Panc1 (cell line): ENCODE data around the gene APEX2. TPM values are rescaled to one million over a fixed set of nuclear protein-coding genes. Genes with fewer than 3 reads are reported as not detected.

Experiments
- ATAC-seq: fragments of 200-7000 bp; cut with Tn5 transposase; 2 replicates; pipeline ENCODE4 v1.9.1; 2020; ENCODE audit warnings: mild to moderate bottlenecking, moderate library complexity
- BruUV-seq: library from RNA; stranded (reverse); fragments of 400-500 nt; replicated peaks from 2 replicates; lab custom pipeline; 2021; lab: Mats Ljungman, UMichigan
- CTCF ChIA-PET: fragments of 300-600 bp; sonication (Branson Sonifier 250); formaldehyde crosslinking; loops from one replicate; lab custom pipeline; 2022; ENCODE audit warnings: antibody characterized with exemption; lab: Charles Lee
- POLR2A ChIA-PET: fragments of 300-600 bp; sonication (Branson Sonifier 250); formaldehyde crosslinking; loops from one replicate; lab custom pipeline; 2022; ENCODE audit warnings: antibody characterized with exemption; lab: Charles Lee
- DNase-seq: peaks from one replicate; pipeline ENCODE4 v3.0.0-alpha.2; 2010; ENCODE audit warnings: low read depth, low spot score
- H3K27ac ChIP-seq: 2 replicates; pipeline ENCODE4 v1.5.1; 2011; ENCODE audit warnings: mild to moderate bottlenecking, low read length, inconsistent platforms
- H3K27me3 ChIP-seq: fragments of 200-500 bp; sonication (Bioruptor generic); 2 replicates; pipeline ENCODE4 v1.6.0; 2014; ENCODE audit warnings: low read length, inconsistent platforms; ENCODE audit not compliant: control insufficient read depth, insufficient read depth
- H3K36me3 ChIP-seq: fragments of 200-500 bp; sonication (Bioruptor generic); 2 replicates; pipeline ENCODE4 v1.5.1; 2014; ENCODE audit warnings: inconsistent platforms, mild to moderate bottlenecking, low read length, moderate library complexity; ENCODE audit not compliant: control insufficient read depth, insufficient read depth
- H3K4me1 ChIP-seq: 2 replicates; pipeline ENCODE4 v1.5.1; 2011; ENCODE audit warnings: inconsistent platforms, mild to moderate bottlenecking, low read length, moderate library complexity; ENCODE audit not compliant: control insufficient read depth, insufficient read depth
- H3K4me3 ChIP-seq, 2 experiments: 2 replicates each; pipeline ENCODE4 v1.5.1; 2011 to 2012; ENCODE audit warnings: low read depth in 2 of 2, low read length in 2 of 2, mild to moderate bottlenecking in 2 of 2, inconsistent platforms in 1 of 2, moderate library complexity in 1 of 2
- H3K9me3 ChIP-seq: fragments of 200-500 bp; sonication (Bioruptor generic); 2 replicates; pipeline ENCODE4 v1.5.1; 2014; ENCODE audit warnings: low read depth, mild to moderate bottlenecking, inconsistent platforms, low read length, moderate library complexity; ENCODE audit not compliant: control insufficient read depth, insufficient read depth
- POLR2AphosphoS5 ChIP-seq: IDR thresholded peaks from 2 replicates; pipeline ENCODE4 v1.6.1; 2012; ENCODE audit warnings: mild to moderate bottlenecking, low read depth, low read length, moderate library complexity
- SIN3A ChIP-seq: IDR thresholded peaks from 2 replicates; pipeline ENCODE4 v1.6.1; 2012; ENCODE audit warnings: low read depth, mild to moderate bottlenecking, low read length, moderate library complexity, borderline replicate concordance; ENCODE audit not compliant: insufficient read depth
- TCF7L2 ChIP-seq: IDR thresholded peaks from 2 replicates; pipeline ENCODE4 v1.6.1; 2011; ENCODE audit warnings: mild to moderate bottlenecking, low read depth, low read length, inconsistent platforms
- in situ Hi-C: cut with HindIII; loops from 2 replicates; pipeline ENCODE4 v1.10.0; 2016; ENCODE audit warnings: low sequenced_read_pairs, low pct_unique_long_range_greater_than_20kb
- intact Hi-C: fragments of 100-400 bp; cut with micrococcal nuclease; formaldehyde crosslinking; loops from one replicate; pipeline ENCODE4 v1.10.0; 2022; ENCODE audit not compliant: unreplicated experiment
- total RNA-seq: library from RNA; stranded (reverse); gene quantifications from one replicate; pipeline ENCODE4 v1.2.1, GENCODE V29; 2021; ENCODE audit not compliant: unreplicated experiment
- TF ChIP-seq, protein P1 (sequence below), 2 experiments: IDR thresholded peaks; 2 replicates each; pipeline ENCODE4 v1.6.1; 2011 to 2012; ENCODE audit warnings: low read depth in 2 of 2, control low read depth in 1 of 2, low read length in 1 of 2, mild to moderate bottlenecking in 1 of 2, moderate library complexity in 1 of 2; ENCODE audit not compliant: insufficient read depth in 1 of 2
- TF ChIP-seq, protein P2 (sequence below): fragments of 450-650 bp; IDR thresholded peaks from 2 replicates; pipeline ENCODE4 v1.5.1; 2017; ENCODE audit warnings: mild to moderate bottlenecking

APEX2 gene
- total RNA-seq, 1 experiment from 2014 or later, result 32.3 TPM

DNA sequence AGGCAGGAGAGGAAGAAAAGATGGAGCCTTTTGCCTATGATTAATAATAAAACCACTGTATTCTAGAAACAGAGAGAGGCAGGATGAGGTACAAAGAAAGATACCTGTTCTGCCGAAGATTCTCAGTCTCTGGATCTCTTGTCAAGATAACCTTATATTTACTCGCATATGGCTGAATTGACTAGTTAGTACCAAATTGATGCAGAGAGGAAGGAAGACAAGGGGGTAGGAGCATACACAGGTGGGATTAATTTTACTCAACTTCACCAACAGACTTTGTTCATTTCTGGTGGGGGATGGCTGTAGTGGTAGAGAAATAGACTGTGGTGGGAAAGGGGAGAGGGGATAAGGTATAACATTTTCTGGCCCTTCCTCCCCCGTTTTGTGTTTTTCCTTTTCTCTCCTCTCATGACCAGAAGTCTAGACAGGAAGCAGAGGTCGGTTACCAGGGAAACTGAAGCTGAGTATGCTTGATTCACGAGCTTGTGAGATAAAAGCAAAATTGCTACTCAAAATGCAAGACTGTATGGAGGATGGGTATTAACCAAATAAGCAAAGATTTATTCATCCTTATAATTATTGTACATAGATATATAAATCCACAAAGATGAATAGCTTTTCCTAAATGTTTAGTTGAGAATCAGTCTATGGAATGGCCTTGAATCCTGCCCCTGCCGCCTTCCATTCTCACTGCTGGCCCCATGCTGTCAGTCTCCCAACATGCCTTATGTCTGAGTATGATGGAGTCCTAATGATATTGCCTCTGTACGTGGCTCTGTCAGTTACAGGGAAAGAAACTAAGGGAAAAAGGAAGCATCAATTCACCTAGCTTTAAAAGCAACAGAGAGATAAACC is 56.9 kb downstream of the APEX2 start:
- Histone ChIP-seq H3K4me3 (no peak overlapping the region), H3K27me3 (no peaks in the 10 kb centered on the region; the same call in 1 of the 2 replicates), H3K27ac (no peak overlapping the region), H3K4me1 (no peaks in the 10 kb centered on the region), H3K36me3 (no peaks in the 10 kb centered on the region), H3K9me3 (no peaks in the 10 kb centered on the region)
- intact Hi-C loops (loop anchor here (2.0 kb wide), 1 partner anchor 166 kb away; no protein-coding TSS in a partner anchor), in situ Hi-C loops (no loop called here)
- DNase-seq, result no peak
- ChIA-PET POLR2A (no interaction called here), CTCF (interaction anchor here (0.5 kb wide), 1 partner anchor 1388 kb away, joined by 4 read pairs; no protein-coding TSS in a partner anchor)
- ATAC-seq, result no peak
- no TSS peak for BruUV-seq
- TF ChIP-seq POLR2AphosphoS5, result no peak
- TF ChIP-seq, protein P1, sequence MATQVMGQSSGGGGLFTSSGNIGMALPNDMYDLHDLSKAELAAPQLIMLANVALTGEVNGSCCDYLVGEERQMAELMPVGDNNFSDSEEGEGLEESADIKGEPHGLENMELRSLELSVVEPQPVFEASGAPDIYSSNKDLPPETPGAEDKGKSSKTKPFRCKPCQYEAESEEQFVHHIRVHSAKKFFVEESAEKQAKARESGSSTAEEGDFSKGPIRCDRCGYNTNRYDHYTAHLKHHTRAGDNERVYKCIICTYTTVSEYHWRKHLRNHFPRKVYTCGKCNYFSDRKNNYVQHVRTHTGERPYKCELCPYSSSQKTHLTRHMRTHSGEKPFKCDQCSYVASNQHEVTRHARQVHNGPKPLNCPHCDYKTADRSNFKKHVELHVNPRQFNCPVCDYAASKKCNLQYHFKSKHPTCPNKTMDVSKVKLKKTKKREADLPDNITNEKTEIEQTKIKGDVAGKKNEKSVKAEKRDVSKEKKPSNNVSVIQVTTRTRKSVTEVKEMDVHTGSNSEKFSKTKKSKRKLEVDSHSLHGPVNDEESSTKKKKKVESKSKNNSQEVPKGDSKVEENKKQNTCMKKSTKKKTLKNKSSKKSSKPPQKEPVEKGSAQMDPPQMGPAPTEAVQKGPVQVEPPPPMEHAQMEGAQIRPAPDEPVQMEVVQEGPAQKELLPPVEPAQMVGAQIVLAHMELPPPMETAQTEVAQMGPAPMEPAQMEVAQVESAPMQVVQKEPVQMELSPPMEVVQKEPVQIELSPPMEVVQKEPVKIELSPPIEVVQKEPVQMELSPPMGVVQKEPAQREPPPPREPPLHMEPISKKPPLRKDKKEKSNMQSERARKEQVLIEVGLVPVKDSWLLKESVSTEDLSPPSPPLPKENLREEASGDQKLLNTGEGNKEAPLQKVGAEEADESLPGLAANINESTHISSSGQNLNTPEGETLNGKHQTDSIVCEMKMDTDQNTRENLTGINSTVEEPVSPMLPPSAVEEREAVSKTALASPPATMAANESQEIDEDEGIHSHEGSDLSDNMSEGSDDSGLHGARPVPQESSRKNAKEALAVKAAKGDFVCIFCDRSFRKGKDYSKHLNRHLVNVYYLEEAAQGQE (IDR thresholded peaks at IDR 0.05; ENCODE audit: insufficient read depth in 1 of 2, low read depth in 2 of 2, low read length in 1 of 2), result no peak
- TF ChIP-seq SIN3A, result no peak
- TF ChIP-seq, protein P2, sequence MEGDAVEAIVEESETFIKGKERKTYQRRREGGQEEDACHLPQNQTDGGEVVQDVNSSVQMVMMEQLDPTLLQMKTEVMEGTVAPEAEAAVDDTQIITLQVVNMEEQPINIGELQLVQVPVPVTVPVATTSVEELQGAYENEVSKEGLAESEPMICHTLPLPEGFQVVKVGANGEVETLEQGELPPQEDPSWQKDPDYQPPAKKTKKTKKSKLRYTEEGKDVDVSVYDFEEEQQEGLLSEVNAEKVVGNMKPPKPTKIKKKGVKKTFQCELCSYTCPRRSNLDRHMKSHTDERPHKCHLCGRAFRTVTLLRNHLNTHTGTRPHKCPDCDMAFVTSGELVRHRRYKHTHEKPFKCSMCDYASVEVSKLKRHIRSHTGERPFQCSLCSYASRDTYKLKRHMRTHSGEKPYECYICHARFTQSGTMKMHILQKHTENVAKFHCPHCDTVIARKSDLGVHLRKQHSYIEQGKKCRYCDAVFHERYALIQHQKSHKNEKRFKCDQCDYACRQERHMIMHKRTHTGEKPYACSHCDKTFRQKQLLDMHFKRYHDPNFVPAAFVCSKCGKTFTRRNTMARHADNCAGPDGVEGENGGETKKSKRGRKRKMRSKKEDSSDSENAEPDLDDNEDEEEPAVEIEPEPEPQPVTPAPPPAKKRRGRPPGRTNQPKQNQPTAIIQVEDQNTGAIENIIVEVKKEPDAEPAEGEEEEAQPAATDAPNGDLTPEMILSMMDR, result no peak; the same call in 1 of the 2 replicates
- no peak for TF ChIP-seq TCF7L2

DNA sequence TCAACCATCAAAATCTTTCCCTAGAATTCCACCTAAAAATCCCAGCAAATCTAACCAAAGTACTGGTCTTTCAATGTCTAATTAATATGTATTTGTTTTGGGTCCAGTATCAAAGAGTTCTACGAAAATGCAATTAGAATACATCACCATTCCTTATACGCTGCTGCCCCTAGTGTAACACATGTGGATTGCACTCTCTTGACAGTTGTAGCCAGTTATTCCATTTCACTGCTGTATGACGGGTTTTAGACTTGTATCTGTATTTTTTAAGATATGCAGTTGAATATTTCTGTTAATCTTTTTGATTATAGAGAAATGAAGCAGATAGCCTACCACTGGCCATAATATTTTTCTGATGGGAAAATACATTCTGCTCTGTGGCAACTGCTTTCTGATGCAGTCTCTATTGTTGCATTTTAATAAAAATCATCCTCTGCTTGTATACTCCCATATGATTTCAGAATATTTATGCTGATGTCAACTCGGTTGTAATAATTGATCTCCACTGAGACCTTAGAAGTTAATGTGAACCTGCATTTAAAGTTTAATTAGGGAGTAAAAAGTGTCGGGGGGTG is 57.6 kb downstream of the APEX2 start:
- ATAC-seq (peak; percentile 72; the same call in 1 of the 2 replicates), DNase-seq (peak; percentile 20)
- BruUV-seq, result no TSS peak
- POLR2A ChIA-PET, result no interaction called here
- CTCF ChIA-PET, result interaction anchor here (0.5 kb wide), 1 partner anchor 1388 kb away, joined by 4 read pairs; no protein-coding TSS in a partner anchor
- TF ChIP-seq SIN3A, result no peak
- TF ChIP-seq POLR2AphosphoS5, result no peak
- TF ChIP-seq TCF7L2, result 0 out of 2 replicates have a peak, but pooled peaks have one; percentile 24
- TF ChIP-seq, protein P1 (IDR thresholded peaks at IDR 0.05; ENCODE audit: insufficient read depth in 1 of 2, low read depth in 2 of 2, low read length in 1 of 2), result no peak
- TF ChIP-seq, protein P2, result peak; percentile 75; the same call in 1 of the 2 replicates
- H3K36me3 ChIP-seq, result no peaks in the 10 kb centered on the region
- intact Hi-C loops (loop anchor here (2.0 kb wide), 1 partner anchor 167 kb away; no protein-coding TSS in a partner anchor), in situ Hi-C loops (no loop called here)
- no peak overlapping the region for H3K27ac ChIP-seq
- no peak overlapping the region for H3K4me3 ChIP-seq
- H3K9me3 ChIP-seq, result no peaks in the 10 kb centered on the region
- no peaks in the 10 kb centered on the region; the same call in 1 of the 2 replicates for H3K27me3 ChIP-seq
- H3K4me1 ChIP-seq, result no peaks in the 10 kb centered on the region
